DMS153 treated with DMSO at 0.1 percent for 48 hours (cell line): ENCODE data around the gene FHIT.

ENCODE experiments used
- DNase-seq: peaks from one replicate; lab custom pipeline; 2025; ENCODE audit not compliant: unreplicated experiment; lab: John Stamatoyannopoulos, UW

FHIT gene

DNA sequence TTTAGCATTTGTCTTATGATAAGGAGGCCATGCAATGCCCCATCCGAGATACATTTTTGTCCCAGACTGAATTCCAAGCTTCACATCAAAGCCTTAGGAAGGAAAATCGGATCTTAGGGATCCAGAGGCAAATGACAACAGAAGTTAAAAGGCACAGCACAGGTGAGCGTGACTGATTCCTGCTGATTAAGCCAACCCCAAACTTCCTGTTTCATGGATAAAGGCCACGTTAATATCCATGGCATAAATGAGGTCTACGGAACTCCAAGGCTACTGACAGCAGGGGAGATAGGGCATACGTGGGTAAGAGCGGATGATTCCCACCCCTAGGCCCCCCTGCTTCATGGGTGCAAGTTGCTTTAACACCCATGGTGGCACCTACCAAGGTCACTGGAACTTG is 471.6 kb downstream of the FHIT start:
- no peak for DNase-seq

DNA sequence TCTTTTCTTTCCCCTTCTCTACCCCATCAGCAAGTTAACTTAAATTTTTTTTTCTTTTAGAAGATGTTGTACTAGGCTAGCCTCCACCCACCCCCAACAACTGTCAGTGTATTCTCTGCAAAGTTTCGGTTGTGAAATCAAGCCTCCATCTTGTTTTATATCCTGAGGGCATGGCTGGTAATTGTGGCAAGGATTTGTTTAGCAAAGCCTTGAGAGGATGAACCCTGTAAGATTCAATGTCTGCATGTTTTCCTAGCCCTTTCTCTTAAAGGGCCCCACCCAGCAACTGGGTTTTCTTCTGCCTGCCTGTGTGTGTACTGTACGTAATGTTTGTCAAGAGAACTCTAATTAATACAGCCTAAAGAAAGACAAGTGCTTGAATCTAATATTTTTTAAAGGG is 475.3 kb downstream of the FHIT start:
- no peak for DNase-seq

DNA sequence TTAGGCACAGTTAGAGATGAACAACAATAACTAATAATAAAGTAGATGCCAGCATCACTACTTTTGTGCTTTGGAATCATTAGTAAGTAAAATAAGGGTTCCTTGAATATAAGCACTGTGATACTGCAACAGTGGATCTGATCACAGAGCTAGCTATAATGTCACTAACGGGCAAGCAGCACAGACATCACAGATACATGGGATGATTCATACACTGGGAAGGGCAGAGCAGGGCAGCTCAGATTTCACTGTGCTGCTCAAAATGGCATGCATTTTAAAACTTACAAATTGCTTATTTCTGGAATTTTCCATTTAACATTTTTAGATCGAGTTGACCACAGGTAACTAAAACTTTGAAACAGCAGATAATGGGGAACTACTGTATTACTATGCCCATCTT is 476.6 kb downstream of the FHIT start:
- no peak for DNase-seq

DNA sequence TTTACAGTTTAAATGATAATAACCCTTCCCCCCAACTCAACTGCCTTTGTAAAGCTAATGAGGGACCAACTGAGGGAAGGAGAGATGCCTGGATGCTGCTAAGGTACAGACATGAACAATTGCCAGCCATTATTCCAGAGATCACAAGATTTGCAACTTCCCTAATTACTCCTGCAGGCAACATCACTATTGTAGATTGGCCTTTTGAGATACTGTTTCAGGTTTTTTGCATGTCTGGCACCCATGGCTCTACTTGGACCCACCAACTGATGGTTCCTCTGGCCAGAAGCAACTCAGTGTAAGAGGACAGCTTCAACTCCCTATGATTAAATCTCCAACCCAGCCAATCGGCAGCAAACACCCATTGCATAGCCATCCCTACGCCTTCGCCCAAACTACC is 478.7 kb downstream of the FHIT start:
- DNase-seq = no peak

DNA sequence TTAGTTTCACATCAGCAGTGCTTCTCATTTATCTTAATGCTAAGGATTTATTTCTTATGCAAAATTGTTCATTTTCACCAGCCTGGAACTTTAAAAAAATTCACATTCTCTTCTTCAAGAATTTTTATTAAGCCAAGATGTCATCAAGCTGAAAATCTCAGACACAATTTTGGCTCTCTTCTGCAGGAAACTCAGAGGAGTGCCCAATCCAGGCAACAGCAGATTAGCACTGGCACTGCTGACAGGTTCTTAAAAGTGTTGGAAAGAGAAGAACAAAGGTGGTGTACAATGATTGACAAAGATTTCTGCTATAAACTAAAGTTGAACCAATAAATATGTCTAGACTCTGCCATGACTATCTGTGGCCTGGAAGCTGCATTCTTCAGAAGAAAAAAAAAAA is 479.5 kb downstream of the FHIT start:
- DNase-seq = no peak

DNA sequence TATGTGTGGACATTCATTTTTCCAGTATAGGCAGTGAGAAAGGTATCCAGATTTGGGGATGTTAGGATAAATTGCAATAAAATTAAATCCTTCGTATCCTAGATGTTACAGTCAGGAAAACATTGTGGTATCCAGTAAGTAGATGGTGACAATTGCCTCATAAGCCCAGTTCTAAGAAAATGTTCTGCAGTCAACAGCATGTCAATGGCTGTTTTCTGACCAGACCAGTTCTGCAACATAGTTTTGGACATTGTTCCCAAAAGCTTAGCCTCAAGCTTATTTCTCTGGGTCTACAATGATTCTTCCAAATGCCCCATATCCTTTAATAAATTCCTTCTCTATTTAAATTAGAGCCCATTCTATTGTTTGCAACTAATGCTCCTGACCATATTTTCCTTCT is 480.7 kb downstream of the FHIT start:
- DNase-seq = no peak

DNA sequence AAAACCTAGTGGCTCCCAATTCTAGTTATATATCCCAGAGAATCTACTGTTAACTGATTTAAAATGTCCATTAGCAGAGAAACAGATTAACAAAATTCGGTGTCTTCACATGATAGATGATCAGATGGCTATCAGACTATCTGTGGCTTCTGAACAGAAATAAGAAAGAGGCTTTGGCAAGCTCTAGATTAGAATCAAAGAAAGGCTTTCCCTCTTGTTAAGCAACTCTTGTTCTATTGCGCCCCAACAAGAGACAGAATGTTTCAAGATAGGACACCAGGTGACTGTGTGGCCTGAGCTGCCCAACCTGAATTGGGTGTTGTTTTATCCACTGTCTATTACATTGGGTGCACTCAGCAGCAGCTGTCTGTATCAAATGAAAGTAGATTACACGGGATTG is 483.7 kb downstream of the FHIT start:
- no peak for DNase-seq

DNA sequence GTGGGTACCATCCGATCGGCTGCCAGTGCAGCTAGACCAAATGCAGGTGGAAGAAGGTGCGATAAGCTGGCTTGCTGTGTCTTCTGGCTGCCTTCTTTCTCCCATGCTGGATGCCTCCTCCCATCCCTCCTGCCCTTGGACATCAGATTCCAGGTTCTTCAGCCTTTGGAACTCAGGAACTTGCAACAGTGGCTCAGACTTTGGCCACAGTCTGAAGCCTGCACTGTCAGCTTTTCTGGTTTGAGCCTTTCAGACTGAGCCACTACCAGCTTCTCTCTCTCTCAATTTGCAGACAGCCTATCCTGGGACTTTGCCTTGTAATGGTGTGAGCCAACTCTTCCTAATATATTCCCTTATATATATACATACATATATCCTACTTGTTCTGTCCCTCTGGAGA is 485.5 kb downstream of the FHIT start:
- DNase-seq = no peak

DNA sequence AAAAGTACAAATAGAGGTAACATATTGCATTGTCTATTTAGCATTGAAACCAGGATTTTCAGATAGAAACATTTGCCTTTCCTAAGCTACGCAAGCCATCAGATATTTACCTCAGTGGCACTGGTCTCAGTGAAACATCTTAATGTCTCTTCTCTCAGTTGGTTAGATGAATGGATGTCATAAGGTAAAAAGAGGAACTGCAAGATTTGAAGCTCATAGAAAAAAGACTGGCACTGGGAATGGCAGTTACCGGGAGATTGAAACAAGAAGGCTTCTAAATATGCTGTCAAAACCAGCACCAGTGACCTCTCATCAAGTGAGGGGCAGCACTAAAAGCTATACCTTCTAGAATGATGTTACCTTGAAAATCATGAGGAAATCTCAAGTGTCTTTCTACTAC is 486.4 kb downstream of the FHIT start:
- DNase-seq = no peak

DNA sequence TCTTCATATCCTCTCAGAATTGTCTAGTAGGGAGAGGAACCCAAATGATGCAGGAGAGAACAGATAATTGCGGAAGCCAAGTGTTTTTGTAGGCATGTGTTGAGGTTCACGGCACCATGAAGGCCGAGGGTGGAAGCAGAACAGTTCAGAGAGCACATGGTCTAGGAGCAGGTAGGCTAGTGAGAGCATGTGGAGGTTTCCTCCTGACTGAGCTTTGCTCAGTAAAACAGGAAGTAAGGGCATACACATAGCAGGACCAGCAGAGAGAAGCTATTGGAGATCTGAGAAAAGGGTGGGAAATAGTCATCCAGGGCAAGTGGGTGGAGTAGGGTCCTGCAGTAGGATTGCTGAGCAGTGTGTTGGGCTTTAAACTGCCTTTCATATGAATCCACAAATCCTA is 491.1 kb downstream of the FHIT start:
- no peak for DNase-seq

DNA sequence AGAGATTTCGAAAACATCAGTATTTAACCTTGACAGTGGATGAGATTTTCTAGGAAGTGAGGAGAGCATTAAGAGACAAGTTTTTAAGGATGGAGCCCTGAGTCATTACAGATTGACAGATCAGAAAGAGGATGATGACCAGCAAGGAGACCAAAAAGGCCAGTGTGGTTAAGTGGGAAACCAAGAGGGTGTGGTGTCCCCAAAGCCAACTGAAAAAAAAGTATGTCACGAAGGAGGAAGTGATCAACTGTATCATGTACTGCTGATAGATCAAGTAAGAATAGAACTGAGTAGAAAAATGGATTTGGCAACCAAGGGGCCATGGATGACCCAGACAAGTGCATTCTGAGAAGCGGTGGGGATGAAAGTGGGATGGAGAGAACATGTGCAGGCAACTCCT is 491.8 kb downstream of the FHIT start:
- DNase-seq = no peak

DNA sequence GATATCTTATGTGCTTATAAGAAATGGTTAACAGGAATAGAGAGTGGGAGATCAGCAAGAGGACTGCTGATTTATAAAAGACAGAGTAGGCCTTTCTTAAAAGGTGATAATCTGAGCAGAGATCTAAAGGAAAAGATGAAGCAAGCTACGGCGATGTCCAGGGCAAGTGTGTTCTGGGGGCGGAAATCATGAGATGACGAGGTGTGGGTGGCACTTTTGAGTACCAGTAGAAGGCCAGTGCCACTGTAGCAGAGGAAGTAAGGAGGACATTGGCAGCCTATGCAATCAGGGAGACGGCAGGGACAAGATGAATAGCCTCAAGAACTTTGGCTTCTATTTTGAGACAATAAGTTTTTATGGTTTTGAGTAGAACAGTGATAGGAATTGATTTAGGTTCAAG is 492.4 kb downstream of the FHIT start:
- DNase-seq = no peak

DNA sequence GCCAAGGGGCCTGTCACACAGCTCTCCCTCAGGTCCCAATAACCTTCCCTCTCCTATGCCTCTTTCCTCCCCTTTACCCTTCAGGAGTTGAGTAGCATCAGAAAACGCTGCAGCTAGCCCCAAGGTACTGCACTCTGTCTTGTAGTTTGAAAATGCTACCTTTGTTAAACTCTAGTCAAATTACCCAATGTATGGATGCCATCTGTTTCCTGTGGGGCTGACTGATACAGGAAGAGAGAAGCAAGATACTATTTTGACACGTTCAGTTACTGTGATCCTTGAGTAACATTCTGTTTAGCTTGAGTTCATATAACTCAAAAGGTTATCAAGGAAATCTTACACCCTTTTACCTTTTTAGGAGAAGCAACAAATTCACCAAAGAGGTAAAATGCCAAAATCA is 493.1 kb downstream of the FHIT start:
- DNase-seq = no peak

DNA sequence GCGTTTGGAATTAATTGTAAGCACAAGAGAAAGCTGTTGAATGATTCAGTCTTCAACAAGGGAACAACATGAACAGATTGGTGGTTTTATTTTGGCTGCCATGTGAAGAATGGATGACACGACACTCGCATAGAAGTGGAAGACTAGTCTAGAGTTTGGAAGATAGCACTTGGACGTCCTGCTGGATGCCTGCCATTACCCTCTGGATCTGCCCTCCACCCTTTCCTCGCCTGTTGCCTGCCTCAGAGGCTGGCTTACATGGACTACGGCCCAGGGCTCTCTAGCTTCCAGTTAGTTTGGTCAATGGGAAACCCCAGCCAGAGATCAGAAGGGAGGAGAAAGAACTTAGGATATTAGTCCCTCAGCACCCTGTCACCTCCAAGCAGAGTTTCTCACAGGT is 493.5 kb downstream of the FHIT start:
- DNase-seq = no peak

DNA sequence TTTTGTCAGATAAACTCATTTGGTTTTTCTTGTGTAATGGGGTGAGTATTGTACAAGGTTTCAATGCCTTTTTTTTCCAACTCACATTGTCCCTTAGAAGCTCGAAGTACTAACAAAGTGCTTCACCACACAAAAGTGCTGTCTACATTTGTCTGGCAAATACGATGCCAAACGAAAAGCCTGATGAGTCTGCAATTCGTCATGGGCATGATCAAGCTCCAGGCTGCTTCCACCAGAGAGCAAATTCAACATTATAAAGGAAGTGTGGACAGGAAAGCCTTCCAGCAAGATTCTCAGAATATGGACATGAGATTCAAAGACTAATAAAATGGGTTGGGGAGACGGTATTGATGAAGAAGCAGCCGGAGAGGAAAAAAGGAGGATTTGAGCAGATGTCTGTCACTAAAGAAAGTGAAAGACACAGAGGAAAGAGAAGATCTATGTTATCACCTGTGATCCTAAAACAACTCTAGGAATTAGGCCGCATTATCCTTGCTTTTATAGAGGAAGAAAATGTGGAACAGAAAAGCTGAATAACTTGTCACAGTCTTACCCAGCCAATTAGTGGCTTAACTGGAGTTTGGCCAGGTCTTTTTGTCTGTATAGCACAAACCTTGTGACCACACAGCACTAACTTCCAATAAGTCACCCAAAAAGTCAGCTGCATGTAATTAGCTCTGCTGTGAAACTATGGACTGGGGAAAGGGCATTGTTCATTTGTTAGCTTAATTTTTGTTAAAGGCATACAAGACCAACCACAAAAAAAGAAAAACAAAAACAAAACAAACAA is 494.8 kb downstream of the FHIT start:
- DNase-seq = no peak

DNA sequence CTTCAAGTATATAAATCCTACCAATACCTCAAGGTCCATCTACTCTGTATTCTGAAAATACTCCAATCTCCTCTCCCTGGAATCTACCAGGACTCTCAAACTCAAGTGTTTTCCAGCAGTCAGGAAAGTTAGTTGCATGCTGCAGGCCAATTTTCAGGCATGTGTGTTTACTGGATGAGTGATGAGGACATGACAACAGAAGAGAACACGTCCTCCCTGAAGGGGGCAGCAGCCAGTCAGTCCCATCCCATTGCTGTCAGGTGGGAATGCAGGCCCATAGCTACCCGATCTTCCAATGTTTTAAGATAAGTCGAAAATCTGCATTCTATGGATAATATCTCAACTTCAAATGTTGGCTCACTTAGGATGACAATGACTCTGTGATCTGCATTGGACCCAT is 496.2 kb downstream of the FHIT start:
- DNase-seq = no peak

DNA sequence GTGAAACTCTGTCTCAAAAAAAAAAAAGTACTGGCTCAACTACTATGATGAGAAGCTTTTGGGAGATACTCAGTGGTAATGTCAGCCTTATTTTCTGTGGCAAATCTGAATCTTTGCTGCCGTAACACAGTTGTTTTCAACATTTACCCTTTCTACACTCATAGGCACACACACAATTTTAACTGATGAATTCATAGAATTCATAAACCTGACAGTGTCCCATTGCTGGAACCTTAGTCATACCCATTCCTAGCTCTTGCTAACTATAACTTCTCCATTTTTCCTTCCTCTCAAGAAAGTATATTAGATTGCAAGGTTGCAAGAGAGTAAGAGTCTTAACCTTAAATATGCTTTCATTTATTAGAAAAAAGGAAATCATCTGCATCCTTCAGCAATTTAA is 496.6 kb downstream of the FHIT start:
- DNase-seq = no peak

DNA sequence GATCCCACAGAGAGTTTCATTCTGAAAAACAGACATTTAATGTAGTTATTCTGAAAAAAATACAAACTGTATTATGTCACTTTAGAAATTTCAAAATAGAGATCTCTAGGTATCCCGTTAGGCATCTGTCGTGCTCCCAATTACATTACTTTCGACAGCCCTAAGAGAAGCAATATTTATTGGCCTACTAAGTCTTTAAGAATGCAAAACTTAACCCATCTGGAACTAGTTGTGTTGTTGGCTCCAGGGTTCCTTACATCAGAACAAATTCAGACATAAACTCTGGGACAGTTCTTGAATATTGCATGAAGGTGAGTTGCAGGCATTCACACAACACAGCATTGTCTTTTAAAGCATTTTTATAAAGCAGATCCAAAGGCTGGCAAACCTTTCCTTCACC is 498.4 kb downstream of the FHIT start:
- DNase-seq = no peak

DNA sequence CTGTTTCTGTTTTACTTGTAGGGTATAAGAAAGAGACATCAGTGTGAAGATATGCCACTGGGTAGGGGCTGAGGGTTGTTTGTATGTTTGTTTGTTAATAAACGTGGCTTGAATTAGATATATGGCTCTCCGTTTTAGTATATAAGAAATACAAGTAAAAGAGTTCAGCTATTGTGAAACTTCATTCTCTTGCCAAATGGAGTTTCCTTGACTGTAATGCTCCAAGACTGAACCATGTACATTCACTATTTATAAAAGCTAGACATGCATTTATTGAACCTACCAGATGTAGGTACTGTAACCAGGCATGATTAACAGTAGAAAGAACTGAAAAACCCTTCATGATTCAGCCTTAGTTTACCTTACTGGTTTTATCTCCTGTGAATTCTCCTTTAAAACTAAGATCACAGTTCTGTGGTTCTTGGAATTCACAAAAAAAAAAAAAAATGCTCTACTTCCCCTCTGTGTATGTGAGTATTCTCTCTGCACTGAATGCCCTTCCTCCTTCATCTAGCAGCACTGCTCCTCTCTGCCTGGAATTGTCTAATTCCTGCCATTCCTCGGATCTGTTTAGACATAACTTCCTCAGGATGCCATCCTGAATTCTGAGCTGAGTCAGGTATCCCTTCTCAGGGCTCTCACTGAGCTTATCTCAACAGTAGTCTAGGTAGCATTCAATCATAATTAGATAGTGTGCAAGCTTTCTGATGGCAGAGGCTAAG is 504.4 kb downstream of the FHIT start:
- no peak for DNase-seq

DNA sequence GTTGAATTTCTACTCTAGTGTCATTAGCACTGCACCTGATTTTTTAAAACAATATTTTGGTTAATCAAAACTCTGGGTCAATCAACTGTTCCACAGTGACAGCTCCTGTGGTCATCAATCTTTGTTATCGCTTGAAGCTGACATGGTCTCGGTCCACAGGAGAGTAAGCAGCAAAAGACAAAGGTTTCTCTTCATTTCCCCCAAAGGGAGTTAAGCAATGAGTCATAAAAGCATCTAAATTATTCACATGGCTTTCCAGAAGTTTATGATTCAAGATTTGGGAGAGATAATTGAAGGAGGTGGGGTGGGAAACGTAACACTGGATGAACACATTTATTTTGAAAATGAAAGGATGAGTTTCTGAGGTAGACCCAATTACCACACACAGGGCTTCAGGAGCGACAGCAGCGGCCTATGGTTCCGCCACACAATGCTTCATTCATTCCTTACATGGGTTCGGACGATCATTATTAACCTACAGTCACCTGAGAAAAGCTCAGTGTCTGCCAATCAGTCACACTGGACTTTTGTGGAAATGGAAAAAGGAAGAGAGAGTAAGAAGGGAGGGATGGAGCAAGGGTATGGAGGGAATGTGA is 505.1 kb downstream of the FHIT start:
- DNase-seq = no peak

DNA sequence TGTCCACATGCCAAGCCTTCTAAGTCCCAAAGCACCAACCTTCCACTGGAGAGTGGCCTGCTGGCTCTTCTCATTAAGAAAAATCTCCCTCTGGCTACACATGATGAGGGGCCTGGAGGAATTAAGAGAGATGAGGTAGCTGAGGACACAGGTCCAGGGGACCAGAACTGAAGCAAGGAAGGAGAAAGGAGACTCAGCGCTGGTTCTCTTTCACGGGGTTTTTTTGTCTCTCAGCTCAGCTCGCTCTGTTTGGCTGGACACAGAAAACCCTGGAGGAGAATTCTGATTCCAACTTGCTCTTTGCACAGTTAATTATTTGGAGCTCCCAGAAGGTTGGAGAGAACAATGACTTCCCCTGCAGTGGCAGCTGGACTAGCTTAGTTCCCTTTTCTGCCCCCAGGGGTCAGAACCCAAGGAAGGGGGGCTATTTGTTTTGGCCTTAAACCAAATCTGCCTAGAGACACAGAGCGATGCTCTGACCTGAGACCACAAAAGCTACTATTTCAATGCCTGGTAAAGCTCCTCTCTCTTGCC is 507.6 kb downstream of the FHIT start:
- DNase-seq = no peak

DNA sequence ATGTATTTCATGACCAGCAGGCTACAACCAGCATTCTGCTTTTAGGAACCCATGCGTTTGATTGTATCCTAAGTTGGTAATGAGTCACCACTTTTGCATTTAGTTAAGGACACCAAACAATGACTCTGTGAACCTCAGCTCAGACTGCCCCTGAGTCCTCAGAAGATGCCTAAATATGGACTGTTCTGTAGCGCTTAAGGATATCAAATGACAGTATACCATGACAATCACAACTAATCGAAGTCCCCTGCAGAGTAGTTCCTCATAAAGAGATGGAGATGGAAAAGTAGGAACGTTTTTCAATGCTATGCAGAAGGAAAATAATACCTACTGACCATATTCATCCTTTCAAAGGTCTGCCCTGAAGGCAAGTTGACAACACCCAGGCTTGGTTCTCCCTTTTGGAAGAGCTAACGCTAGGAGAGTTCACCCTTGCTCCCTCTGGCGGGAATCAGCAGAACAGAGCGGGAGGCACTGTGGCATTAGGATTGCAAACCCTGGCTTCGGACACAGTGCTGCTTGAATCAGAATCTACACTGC is 508.6 kb downstream of the FHIT start:
- no peak for DNase-seq
